GM21723 (cell line): ENCODE data around the gene NPY5R.

Experiments
- ATAC-seq: cut with Tn5 transposase; IDR thresholded peaks from one replicate; pipeline ENCODE4 v1.9.1; 2021; ENCODE audit warnings: mild to moderate bottlenecking, moderate library complexity; ENCODE audit not compliant: unreplicated experiment

Gene NPY5R

DNA sequence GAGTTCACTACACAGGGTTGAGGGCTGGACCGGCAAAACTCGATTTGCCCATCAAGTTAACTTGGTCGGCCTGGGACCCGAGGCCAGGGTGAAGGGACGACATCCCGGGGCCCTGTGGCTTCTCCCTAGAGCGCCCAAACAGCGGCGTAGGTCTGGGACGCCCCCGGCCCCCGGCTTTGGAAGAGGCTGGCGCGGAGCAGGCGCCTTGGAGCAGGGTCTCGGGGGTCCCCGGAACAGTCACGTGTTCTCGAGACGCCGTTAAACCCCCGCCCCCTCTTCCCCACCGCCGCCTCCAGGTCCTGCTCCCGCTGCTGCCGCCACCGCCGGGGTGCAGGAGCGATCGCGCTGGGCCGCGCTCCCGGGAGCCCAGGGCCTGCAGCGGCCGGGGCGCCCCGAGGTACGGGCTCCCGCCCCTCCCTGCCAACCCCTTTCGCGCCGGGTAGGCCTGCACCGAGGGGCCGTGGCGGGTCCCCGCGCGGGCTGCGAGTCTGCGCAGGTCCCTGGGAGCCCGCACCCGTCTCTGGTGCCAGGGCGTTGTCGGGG lies at the start of gene NPY5R:
Gene NPY5R, plus strand, starts transcription at position 289 of the 543 bp plus-strand sequence. CDS start 6,382 bp downstream, outside the sequence.
- ATAC-seq = no peak

DNA sequence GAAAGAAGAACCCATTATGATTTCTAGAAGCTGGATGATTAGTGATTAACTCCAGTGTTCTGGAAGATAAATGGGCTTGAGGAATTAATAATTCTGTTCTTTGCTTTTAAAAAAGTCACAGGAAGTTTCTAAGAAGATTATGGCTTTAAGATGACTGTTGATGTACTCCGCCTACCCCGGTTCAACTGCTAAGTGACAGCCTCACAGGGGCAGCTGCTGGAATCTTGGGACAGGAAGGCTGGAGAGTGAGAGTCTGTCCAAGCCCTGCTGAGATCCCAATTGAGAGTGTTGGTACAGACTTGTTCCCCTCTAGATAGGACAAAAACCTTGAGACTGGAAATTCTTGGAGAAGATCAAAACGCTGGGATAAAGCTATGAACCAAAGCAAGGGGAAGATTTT lies 48.6 kb upstream of the NPY5R start:
- ATAC-seq = no peak

DNA sequence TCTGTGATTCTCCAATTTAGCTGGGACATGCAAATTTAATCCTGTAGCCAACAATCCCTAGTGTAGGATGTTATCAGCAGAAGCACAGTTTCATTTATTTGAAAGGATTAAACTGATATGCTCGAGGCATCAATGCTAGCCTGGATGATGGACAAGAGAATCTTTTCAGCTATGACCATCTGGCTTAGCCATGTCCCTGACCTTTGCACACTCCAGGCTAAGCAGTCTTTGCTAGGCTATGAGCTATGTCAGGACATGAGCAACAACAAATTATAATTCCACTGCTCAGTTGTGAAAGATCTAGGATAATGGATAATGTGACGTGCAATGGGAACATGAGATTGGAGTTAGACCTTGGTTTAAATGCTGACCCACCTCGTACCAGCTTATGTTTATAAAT lies 43.2 kb upstream of the NPY5R start:
- ATAC-seq = no peak

DNA sequence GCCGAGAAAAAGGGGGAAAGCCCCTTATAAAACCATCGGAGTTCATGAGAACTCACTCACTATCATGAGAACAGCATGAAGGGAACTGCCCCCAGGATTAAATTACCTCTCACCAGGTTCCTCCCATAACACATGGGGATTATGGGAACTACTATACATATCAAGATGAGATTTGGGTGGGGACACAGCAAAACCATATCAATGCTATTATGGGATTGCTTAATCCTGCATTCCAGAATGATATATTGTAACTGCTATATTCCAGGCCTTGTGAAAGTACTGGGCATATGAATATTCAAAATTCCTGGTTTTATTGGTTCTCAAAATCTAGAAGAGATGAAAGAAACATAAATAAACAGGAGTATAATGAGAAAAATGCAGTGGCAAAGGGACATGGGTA lies 40.6 kb upstream of the NPY5R start:
- no peak for ATAC-seq

DNA sequence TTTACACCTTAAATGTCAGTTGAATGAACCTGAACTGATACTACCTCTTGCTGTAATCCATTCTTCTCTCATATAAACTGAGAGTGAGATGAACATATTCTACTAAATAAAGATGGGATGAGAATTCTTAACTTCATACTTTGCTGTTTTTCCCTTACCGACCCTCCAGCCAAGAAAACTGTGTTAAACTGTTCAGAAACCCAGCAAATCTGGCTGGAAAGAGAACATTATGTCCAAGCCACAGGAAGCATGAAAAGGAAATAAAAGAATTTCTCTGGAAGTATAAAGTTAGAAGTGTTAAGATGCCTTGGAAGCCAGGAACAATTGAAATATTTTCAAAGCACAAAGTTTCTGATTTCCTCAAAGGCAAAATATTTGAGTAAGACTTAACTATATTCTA lies 34.2 kb upstream of the NPY5R start:
- ATAC-seq = no peak

DNA sequence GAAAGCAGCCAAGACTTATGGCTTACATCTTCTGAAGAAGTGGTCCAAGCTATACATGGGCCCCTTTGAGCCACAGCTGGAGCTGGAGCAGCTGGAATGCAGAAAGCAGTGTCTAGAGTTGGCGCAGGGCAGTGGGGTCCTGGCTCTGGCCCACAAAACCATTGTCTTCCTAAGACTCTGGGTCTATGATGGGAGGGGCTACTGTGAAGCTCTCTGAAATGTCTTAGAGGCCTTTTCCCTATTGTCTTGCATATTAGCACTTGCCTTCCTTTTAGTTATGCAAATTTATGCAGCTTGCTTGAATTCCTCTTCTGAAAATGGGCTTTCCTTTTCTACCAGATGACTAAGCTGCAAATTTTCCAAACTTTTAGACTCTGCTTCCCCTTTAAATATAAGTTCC lies 26.6 kb upstream of the NPY5R start:
- ATAC-seq = no peak

DNA sequence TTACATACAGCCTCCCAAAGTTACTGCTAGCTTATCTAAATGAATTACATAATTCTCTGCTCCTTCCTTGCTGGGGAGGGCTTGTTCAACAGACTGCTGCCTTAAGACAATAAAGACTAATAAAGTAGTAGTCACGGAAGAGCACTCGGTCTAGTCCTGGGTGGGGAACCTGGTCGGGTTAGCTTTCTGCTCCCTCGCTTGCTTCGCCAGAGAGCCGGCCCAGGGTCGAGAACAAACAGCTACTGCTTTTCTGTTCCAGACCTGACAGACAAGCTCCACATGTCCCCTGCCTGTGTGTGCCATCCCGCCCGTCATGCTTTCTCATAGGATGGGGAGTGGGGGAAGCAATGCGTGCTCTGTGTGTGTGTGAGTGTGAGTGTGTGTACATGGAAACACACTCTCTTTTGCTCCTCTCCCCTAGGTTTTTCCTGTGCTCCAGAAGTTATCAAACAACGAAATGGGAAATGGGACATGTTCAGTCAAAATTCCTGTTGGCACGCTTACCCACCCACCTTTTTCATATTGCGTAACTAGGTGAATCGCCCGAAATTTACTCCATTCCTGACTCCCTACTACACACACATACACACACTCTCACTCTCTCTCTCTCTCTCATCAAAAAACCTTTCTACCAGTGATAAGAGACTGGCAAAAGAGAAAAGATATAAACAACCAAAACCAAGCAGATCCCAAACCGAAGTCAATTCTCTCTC lies 12.6 kb upstream of the NPY5R start:
- no peak for ATAC-seq

DNA sequence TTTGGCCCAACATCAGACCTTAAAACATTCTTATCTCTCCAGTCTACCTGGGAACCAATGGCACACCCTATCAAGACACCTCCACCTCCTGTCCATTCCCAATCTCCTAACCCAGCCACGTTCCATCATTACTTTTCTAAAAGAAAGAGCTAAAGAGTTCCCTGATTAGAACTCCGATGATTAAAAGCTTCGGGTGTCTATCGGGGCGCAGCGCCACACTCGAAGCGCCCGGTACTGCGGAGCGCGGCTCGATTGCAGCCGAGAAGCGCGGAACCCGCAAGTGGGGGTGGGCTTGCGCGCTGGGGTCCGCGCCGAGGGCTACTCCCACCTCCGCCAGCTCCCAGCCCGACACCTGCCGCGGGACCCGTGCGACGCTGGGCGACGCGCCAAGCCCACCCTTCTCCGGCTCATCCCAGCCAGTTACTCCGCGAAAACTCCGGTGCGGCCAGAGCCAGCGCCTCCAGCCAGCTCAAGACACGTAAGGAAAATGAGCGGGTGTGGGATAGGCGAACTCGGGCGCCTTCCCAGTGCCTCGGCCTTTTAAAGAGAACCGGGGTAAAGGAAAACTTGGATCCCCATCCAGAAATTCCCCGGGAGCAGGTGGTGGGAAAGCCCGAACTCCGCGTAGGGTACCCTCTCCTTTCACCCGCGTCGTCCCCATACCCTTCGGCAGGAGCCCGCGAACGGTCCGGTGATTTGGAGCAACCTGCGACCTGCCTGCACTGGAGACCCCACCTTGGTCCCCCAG lies 11.9 kb upstream of the NPY5R start:
- ATAC-seq = peak; percentile 35

DNA sequence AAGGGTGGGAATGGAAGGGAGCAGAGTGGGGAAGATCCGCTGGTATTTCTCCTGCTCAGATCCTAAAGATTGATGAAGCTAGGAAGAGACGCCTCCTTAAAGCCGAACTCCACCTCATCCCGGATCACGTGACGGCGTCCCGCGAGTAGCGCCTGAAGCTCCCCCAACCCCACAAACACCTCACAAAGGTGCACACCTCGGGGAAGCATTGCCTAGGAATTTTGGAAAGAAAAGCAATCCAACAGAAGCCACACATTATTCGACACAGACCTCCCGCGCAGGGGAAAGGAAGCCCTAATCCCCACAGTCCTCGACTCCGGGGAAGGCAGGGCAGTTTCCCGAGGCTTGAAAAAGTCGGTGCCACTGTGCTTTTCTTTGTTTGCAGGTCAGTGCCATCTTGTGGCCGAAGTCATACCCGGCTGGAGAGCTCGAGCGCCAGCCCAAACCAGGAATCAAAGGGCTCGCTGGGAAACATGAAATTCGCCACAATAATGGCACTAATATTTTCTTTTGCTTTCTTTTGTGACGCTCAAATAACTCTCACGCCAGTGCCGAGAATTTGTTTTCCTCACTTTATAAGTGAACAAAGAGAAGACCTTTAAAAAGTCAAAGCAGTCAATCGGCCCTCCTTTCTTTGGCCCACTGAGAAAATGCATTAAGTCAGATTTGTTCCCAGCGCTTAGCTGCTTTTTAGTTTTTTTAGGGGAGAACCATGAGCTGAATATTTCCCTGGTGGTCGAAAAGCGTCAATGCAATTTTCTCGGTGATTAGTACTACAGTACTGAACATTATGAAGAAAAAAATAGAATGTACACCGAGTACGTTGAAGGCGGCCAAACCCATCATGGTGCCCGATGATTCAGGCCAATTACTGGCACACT lies 10.9 kb upstream of the NPY5R start, which contains the start of gene NPY1R:
Gene NPY1R, minus strand, starts transcription at position 71 of the 881 bp plus-strand sequence. CDS start 6,042 bp downstream, outside the sequence.
- peak; percentile 88 for ATAC-seq

DNA sequence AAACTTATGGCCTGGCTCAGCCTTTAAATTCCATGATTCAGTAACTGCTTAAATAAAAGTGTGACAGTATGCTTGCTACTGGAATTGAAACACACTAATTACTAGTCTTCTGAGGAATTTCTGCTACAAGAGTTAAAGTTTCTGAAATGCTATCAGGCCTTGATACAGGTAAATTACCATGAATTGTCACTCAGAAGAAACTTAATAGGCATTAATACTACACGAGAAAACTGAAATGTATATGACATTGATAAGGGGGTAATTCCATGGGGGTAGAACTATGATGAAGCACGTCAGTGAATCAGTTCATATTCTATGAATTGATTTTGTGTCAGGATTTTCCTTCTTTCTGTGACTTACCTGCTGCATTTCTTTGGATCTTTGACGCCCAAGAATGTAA lies 8.3 kb upstream of the NPY5R start:
- ATAC-seq = no peak

DNA sequence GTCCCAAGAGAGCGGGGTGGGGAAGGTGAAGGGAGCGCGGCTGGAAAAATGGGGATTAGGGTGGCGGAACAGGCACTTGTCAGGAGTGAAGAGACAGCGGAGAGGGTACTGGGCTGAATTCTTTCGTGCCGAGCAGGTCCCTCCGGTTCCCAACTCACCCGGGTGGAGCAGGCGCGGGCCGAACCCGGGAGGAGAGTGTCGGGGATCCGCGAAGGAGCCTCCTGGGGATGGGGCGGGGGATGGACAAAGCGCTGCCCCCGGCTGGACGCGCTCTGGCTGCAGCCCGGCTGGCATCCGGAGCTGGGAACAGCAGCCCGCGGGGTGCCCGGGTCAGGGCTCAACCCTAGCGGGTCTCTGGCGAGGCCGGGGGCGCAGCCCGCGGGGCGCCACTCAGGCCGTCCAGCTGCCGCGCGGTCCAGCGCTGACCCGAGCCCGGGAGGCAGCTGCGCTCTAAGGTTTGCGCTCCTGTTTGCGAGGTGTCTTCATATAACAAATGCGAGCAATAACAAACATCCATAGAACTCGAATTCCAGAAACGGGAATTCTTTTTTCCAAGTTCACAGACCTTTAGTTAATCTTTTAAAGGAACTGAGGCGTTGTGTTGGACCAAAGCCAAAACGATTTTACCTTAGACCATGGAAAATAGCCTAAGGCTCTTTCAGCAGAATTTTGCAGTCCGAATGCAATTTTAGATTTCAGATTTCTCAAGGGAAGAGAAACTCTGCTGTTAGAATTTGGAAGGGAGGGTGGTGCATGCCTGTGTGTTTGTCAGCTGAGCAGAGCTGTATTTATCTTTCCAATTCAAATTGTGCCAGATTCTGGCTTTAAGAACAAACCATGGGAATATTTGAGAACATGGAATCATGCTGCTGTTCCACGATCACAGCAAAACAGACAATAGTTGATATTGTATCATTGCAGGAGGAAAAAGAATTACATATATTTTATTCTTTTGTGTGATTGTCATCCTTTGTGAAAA lies 744 bp downstream of the NPY5R start:
- no peak for ATAC-seq

DNA sequence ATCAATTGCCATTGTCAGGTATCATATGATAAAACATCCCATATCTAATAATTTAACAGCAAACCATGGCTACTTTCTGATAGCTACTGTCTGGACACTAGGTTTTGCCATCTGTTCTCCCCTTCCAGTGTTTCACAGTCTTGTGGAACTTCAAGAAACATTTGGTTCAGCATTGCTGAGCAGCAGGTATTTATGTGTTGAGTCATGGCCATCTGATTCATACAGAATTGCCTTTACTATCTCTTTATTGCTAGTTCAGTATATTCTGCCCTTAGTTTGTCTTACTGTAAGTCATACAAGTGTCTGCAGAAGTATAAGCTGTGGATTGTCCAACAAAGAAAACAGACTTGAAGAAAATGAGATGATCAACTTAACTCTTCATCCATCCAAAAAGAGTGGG lies 7.0 kb downstream of the NPY5R start:
- ATAC-seq = no peak

DNA sequence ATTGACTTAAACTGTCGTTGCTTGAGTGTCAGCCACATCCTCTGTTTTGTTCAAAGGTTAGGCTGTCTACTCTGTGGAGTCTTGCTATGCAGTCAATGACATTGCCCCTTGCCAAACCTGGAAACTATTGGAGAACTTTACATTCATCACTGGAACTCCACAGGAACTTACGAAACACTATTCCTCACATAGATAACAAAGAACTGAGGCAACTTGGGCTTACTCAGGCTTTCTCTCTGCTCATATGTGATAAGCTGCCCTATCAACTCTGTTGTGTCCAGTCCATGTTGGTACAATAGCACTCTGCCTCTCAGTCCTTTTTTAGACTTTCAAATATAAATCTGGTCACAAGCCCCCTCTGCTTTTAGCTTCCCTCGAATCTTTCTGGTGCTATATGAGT lies 9.4 kb downstream of the NPY5R start:
- ATAC-seq = no peak

DNA sequence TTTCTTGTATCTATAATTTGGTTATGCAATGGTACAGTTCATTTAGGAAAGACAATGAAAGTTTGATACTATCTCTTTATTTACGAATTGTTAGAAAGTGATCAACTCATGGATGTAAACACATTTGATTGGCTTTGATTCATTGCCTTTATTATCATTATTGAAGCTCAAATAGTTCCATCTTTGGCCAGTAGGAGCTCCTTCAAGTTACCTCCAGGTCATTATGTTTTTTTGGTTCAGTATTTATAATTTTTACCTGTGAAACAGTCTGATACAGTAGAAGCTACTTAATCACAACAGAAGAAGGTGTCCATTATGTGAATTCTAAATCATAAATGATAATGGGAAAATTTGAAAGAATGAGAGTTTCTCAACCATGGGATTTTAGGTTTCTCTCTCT lies 12.4 kb downstream of the NPY5R start:
- ATAC-seq = no peak

DNA sequence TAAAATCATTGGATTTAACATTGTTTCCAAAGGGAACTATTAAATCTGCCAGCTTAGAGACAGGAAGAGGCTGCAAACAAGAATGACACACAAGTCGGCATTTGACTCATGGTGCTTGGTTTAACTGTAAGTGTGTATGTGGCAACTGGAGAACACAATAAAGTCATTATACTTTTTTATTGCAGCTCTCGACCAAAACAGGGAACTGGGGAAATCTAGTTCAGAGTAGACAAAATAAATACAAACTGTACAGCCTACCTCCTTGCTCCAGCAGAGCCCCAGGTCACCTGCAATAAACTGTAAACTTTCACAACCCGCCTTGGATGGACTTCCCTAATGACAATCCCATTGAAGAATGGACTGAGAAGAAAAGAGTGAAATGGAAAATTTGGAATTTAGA lies 24.0 kb downstream of the NPY5R start:
- no peak for ATAC-seq

DNA sequence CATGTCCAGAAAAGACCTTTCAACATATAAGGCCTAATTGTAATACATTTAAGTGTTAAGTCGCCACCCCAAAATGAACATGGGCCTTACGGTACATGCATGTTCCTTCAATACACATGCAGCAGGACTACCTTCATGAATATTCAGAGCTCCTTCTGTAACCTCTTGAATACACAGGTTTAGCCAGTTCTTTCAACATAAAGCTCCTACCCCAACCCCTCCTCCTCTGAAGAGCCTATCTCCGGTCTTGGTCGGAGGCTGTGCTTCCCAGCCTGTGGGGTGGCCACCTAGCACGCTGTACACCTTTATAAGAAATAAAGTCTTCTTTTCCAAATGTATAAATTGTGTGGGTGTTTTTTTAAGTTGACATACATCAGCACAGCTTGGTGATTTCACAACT lies 28.3 kb downstream of the NPY5R start:
- no peak for ATAC-seq

DNA sequence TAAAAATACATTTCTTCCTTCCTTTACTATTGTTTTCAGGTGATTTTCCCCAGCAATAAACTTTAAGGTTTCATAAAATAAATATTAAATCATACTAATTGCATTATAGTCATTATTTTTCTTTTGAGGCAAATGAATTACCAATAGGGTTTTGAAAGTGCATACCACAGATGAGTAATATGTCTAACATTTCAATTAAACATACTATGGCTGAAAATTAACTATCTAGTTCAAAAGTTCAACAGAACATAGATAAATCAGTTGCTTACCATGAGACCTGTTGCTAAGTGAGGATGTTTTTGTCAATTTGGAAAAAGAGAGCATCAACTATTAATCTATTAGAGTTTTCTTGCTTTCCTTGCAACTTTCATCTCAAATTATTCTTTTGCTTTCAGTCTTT lies 35.0 kb downstream of the NPY5R start:
- no peak for ATAC-seq

DNA sequence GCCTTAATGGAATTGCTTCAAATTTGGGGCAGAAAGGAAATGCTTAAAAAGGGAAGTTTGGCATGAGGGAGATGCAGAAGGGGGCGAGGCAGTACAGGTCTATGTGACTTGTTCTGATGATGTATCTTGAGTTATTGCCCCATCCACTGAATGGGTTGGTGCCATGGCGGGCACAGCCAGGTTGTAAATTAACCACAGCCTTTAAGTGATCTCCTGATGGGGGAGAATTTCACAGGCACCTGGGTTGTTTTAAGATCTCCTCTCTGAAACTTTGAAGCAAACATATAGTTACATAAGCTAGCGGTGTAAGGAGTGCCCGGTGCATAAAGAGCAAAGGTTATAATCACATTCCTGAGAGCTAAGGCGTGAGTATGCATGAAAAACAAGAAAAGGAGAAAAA lies 37.0 kb downstream of the NPY5R start:
- ATAC-seq = no peak

DNA sequence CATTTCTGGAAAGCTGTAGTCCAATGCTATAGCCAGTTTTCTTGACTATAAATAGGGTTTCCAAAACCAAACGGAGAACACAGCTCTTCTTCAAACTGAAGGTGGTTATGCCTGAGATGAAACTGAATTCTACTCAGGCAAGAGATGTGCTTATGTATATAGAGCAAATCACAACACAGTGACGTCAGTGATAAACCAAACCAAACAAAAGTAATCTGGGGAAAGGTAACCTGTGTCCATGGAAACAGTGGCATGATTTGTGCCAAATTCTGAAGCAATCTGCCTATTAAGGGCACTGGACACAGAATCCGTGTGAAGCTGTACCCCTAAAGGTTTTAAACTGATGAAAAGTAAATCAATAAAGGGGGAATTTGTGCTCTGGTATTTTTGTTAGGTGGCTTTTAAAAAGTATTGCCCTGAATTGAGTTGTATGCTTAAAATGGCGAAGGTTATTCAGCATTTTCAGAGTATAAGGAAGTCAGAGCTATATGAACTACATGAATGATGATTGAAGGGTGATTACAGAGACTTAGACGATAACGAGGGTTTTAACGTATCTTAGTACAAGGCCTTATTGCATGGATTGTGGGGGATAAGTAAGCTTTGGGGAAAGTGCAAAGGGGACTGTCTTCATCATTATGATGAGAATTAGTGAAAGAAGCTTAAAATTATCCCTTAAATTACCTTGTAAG lies 38.6 kb downstream of the NPY5R start:
- no peak for ATAC-seq
